ENCODE results near the gene CAND2. TPM values are rescaled to one million over a fixed set of nuclear protein-coding genes. Genes with fewer than 3 reads are reported as not detected.
A peak's percentile ranks its signal among the peaks of the same experiment; 100 is the strongest.

Gene CAND2
- 2.0 and 2.8 TPM in 2 replicates for total RNA-seq (2014; rRNA removed; shearing (Covaris generic))

GRCh38 chr3:12796171-12797123 lies at the start of gene CAND2:
Gene CAND2 (plus strand): TSS chr3:12796680. CDS start chr3:12796721, 41 bp downstream.
- DNase-seq (ENCODE audit: low spot score) = no peak

GRCh38 chr3:12748477-12748876 lies 48.0 kb upstream of the CAND2 start:
- DNase-seq (ENCODE audit: low spot score) = no peak

- DNase-seq (ENCODE audit: low spot score) = peak; percentile 91
These were observed 46.3 kb upstream of the CAND2 start for GRCh38 chr3:12750223-12750622.

GRCh38 chr3:12750658-12751071 lies 45.8 kb upstream of the CAND2 start:
- peak; percentile 90 for DNase-seq (ENCODE audit: low spot score)

- peak; percentile 43 for DNase-seq (ENCODE audit: low spot score)
These were observed 44.9 kb upstream of the CAND2 start for GRCh38 chr3:12751571-12751970.

GRCh38 chr3:12752102-12752501 lies 44.4 kb upstream of the CAND2 start:
- DNase-seq (ENCODE audit: low spot score) = no peak

GRCh38 chr3:12752809-12753208 lies 43.7 kb upstream of the CAND2 start:
- peak; percentile 28 for DNase-seq (ENCODE audit: low spot score)

- peak; percentile 32 for DNase-seq (ENCODE audit: low spot score)
These were observed 43.0 kb upstream of the CAND2 start for GRCh38 chr3:12753275-12754028.

- DNase-seq (ENCODE audit: low spot score) = no peak
These were observed 42.2 kb upstream of the CAND2 start for GRCh38 chr3:12754313-12754712.

- no peak for DNase-seq (ENCODE audit: low spot score)
These were observed 40.7 kb upstream of the CAND2 start for GRCh38 chr3:12755754-12756153.

- no peak for DNase-seq (ENCODE audit: low spot score)
These were observed 40.3 kb upstream of the CAND2 start for GRCh38 chr3:12756175-12756574.

GRCh38 chr3:12756635-12757034 lies 39.8 kb upstream of the CAND2 start:
- DNase-seq (ENCODE audit: low spot score) = no peak

- DNase-seq (ENCODE audit: low spot score) = peak; percentile 58
These were observed 38.3 kb upstream of the CAND2 start for GRCh38 chr3:12758025-12758781.

- DNase-seq (ENCODE audit: low spot score) = peak; percentile 72
These were observed 37.3 kb upstream of the CAND2 start, which contains the start of gene TMEM40 for GRCh38 chr3:12759097-12759679. Gene TMEM40 (minus strand): TSS chr3:12759259. CDS start chr3:12749832, 9,427 bp downstream.

- no peak for DNase-seq (ENCODE audit: low spot score)
These were observed 36.6 kb upstream of the CAND2 start for GRCh38 chr3:12759693-12760565.

GRCh38 chr3:12764171-12764776 lies 32.2 kb upstream of the CAND2 start:
- DNase-seq (ENCODE audit: low spot score) = no peak

- DNase-seq (ENCODE audit: low spot score) = peak; percentile 21
These were observed 29.9 kb upstream of the CAND2 start for GRCh38 chr3:12766541-12766940.

- DNase-seq (ENCODE audit: low spot score) = no peak
These were observed 27.6 kb upstream of the CAND2 start for GRCh38 chr3:12768579-12769527.

- DNase-seq (ENCODE audit: low spot score) = no peak
These were observed 26.7 kb upstream of the CAND2 start for GRCh38 chr3:12769761-12770160.
